Sigmoid colon (tissue), 7 donors: ENCODE data around the gene IL4I1. TPM values are rescaled to one million over a fixed set of nuclear protein-coding genes. Genes with fewer than 3 reads are reported as not detected.
A peak's percentile ranks its signal among the peaks of the same experiment; 100 is the strongest.

Source experiments
- DNase-seq: peaks from one replicate; pipeline ENCODE4 v3.0.0-alpha.2; 2019
- H3K27ac ChIP-seq, 4 donors: fragments of 200-600 bp; sonication (generic); one replicate each; pipeline ENCODE4 v1.5.1; 2016 to 2019; ENCODE audit warnings: mild to moderate bottlenecking in 1 of 4
- H3K27me3 ChIP-seq, 3 donors: fragments of 200-600 bp; sonication (generic); one replicate each; pipeline ENCODE4 v1.5.1; 2019; ENCODE audit warnings: mild to moderate bottlenecking in 1 of 3
- H3K36me3 ChIP-seq, 4 donors: fragments of 200-600 bp; sonication (generic); one replicate each; pipeline ENCODE4 v1.5.1; 2016 to 2019
- H3K4me1 ChIP-seq, 4 donors: fragments of 200-600 bp; sonication (generic); one replicate each; pipeline ENCODE4 v1.5.1; 2017 to 2019
- H3K4me3 ChIP-seq, 4 donors: fragments of 200-600 bp; sonication (generic); one replicate each; pipeline ENCODE4 v1.5.1; 2017 to 2019; ENCODE audit warnings: mild to moderate bottlenecking in 2 of 4, moderate library complexity in 1 of 4
- H3K9me3 ChIP-seq, 4 donors: fragments of 200-600 bp in 3 of 4; sonication (generic) in 3 of 4; one replicate each; pipeline versions ENCODE4 v1.5.1 to v1.6.1; 2013 to 2019
- CTCF ChIP-seq, 4 experiments: fragments of 450-650 bp in 3 of 4; fragments of 200-600 bp in 1 of 4; IDR thresholded peaks; one replicate each; pipeline ENCODE4 v1.5.1; 2016 to 2019; ENCODE audit warnings: antibody characterized with exemption in 4 of 4, mild to moderate bottlenecking in 3 of 4, moderate library complexity in 2 of 4
- EP300 ChIP-seq, 4 donors: sonication (generic); formaldehyde crosslinking; IDR thresholded peaks; one replicate each; pipeline ENCODE4 v1.6.1; 2017; ENCODE audit warnings: antibody characterized with exemption in 4 of 4
- POLR2A ChIP-seq, 2 donors: fragments of 450-650 bp; IDR thresholded peaks; one replicate each; pipeline ENCODE4 v1.6.1; 2016; ENCODE audit warnings: antibody characterized with exemption in 2 of 2, mild to moderate bottlenecking in 2 of 2, moderate library complexity in 2 of 2
- POLR2AphosphoS5 ChIP-seq, 4 donors: sonication (generic); formaldehyde crosslinking; IDR thresholded peaks; one replicate each; pipeline ENCODE4 v1.6.1; 2017; ENCODE audit warnings: antibody characterized with exemption in 4 of 4
- WGBS, 2 donors: extraction: QIAGEN DNeasy Blood & Tissue Kit; methylation state at CpG; one replicate each; pipeline ENCODE4 v1.1.7; 2013; 5-methylcytosine and 5-hydroxymethylcytosine counted together
- intact Hi-C: fragments of 100-400 bp; cut with DNase I; formaldehyde crosslinking; loops from one replicate; pipeline ENCODE4 v1.15.1; 2023
- polyA plus RNA-seq, 3 donors: library from polyadenylated mRNA; stranded (reverse); fragments of 200-250 nt; gene quantifications; one replicate each; pipeline ENCODE4 v1.2.3, GENCODE V29; 2013
- total RNA-seq, 4 donors: library from RNA; depleted of rRNA; stranded (reverse); fragments of >200 nt; gene quantifications; one replicate each; pipeline ENCODE4 v1.1.0, GENCODE V29; 2016
- donor health status: healthy with polysubstance abuse.
- donor health status: Bipolar disorder and iron deficiency.
- donor health status: healthy.

IL4I1 gene
- total and polyA plus RNA-seq, 7 donors: 0.28 to 6.8 (median 0.66) TPM

GRCh38 chr19:49891393-49891792 lies 5.3 kb downstream of the IL4I1 start:
- no peaks in the 10 kb centered on the region for H3K9me3 ChIP-seq
- DNase-seq: no peak
- intact Hi-C loops: no loop called here
- H3K27me3 ChIP-seq: peaks cover 6 to 39% (median 32%) of the 10 kb centered on the region in 3 donors
- no peak overlapping the region for H3K4me3 ChIP-seq
- H3K27ac ChIP-seq: no peak overlapping the region
- H3K36me3 ChIP-seq: peaks cover 0 to 28% (median 11%) of the 10 kb centered on the region in 4 donors
- TF ChIP-seq CTCF (IDR thresholded peaks at IDR 0.05) (no peak), POLR2AphosphoS5 (IDR thresholded peaks at IDR 0.05) (no peak), EP300 (IDR thresholded peaks at IDR 0.05) (no peak), POLR2A (IDR thresholded peaks at IDR 0.05) (no peak)
- WGBS, 2 donors: 83 to 88% methylated on average over 17 of the region's 17 CpGs
- H3K4me1 ChIP-seq: peaks cover 0 to 15% (median 13%) of the 10 kb centered on the region in 4 donors

GRCh38 chr19:49890349-49891311 lies 6.1 kb downstream of the IL4I1 start:
- Histone ChIP-seq H3K4me1 (peaks cover 0 to 15% (median 13%) of the 10 kb centered on the region in 4 donors), H3K4me3 (peak overlapping the region in 2 of 4 donors; percentile 23 to 28), H3K27ac (no peak overlapping the region), H3K27me3 (peaks cover 6 to 39% (median 32%) of the 10 kb centered on the region in 3 donors), H3K9me3 (no peaks in the 10 kb centered on the region), H3K36me3 (peaks cover 0 to 35% (median 11%) of the 10 kb centered on the region in 4 donors)
- DNase-seq: no peak
- TF ChIP-seq CTCF (IDR thresholded peaks at IDR 0.05): no peak
- no peak for TF ChIP-seq POLR2AphosphoS5 (IDR thresholded peaks at IDR 0.05)
- no peak for TF ChIP-seq EP300 (IDR thresholded peaks at IDR 0.05)
- TF ChIP-seq POLR2A (IDR thresholded peaks at IDR 0.05): no peak
- 9 to 16% methylated on average over 69 of the region's 69 CpGs for WGBS, 2 donors
- intact Hi-C loops: no loop called here

GRCh38 chr19:49889687-49890348 lies 6.9 kb downstream of the IL4I1 start:
- DNase-seq: no peak
- 25 to 36% methylated on average over 71 of the region's 71 CpGs for WGBS, 2 donors
- peaks cover 6 to 39% (median 32%) of the 10 kb centered on the region in 3 donors for H3K27me3 ChIP-seq
- TF ChIP-seq CTCF (IDR thresholded peaks at IDR 0.05): peak in 3 of 4 experiments; percentile 49 to 72 (median 50)
- TF ChIP-seq POLR2AphosphoS5 (IDR thresholded peaks at IDR 0.05): peak in 1 of 4 donors; percentile 63
- no peak for TF ChIP-seq POLR2A (IDR thresholded peaks at IDR 0.05)
- TF ChIP-seq EP300 (IDR thresholded peaks at IDR 0.05): no peak
- peaks cover 0 to 15% (median 13%) of the 10 kb centered on the region in 4 donors for H3K4me1 ChIP-seq
- H3K27ac ChIP-seq: no peak overlapping the region
- H3K36me3 ChIP-seq: peaks cover 7 to 43% (median 16%) of the 10 kb centered on the region in 4 donors
- intact Hi-C loops: no loop called here
- no peaks in the 10 kb centered on the region for H3K9me3 ChIP-seq
- peak overlapping the region in 2 of 4 donors; percentile 23 to 28 for H3K4me3 ChIP-seq

- H3K4me1 ChIP-seq: peaks cover 0 to 15% (median 13%) of the 10 kb centered on the region in 4 donors
- 93 to 95% methylated on average over 23 of the region's 23 CpGs for WGBS, 2 donors
- TF ChIP-seq CTCF (IDR thresholded peaks at IDR 0.05) (no peak), EP300 (IDR thresholded peaks at IDR 0.05) (no peak), POLR2AphosphoS5 (IDR thresholded peaks at IDR 0.05) (no peak), POLR2A (IDR thresholded peaks at IDR 0.05) (no peak)
- H3K4me3 ChIP-seq: no peak overlapping the region
- no peaks in the 10 kb centered on the region for H3K9me3 ChIP-seq
- no peak for DNase-seq
- intact Hi-C loops: no loop called here
- H3K27me3 ChIP-seq: peaks cover 6 to 39% (median 32%) of the 10 kb centered on the region in 3 donors
- no peak overlapping the region for H3K27ac ChIP-seq
- peaks cover 14 to 50% (median 22%) of the 10 kb centered on the region in 4 donors for H3K36me3 ChIP-seq
Observed at GRCh38 chr19:49889038-49889686, 7.5 kb downstream of the IL4I1 start.
